Measurements from ENCODE around the gene CNPY1.
"Not testable (repeated sequence)": the region's sequence is repeated elsewhere in the genome, so short reads cannot be mapped to it uniquely, and the experiment has no call there.

The CNPY1 gene

DNA sequence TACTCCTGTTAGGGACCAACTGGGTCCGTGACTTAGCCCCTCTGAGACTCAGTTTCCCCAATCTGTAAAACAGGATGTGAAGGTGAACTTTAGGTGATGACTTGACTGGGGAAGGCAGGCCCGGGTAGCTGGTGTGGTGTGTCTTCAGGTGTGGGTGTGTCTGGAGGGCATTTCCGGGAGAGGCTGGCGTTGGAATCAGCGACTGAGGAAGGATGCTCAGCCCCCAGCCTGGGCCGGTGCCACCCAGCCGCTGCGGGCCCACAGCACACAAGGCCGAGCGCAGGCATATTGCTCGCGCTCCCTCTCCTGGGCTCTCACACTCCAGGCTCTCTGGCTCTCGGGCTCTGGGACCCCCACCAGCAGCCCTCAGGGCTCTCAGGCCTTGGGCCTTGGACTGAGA is 31.7 kb upstream of the CNPY1 start:
- DNase-seq (ENCODE audit: low read depth, low spot score) = no peak

DNA sequence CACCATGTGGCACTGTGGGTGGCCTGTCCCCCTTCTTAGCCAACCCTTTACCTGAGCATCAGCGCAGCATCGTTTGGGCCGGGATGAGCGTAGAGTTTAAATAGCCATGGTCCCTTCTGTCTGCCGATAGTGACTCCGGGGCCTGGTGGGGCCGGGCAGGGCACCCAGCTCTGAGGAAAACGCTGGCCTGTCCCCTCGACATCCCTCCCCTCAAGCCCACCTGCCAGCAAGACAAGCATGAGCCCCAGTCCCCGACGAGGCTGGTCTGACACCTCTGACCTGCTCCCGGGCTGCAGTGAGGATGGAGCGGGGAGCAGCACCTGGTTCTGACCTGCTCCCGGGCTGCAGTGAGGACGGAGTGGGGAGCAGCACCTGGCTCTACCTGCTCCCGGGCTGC is 31.1 kb upstream of the CNPY1 start:
- DNase-seq (ENCODE audit: low read depth, low spot score) = no peak

GRCh38 chr7:155576900-155577508 is 30.6 kb upstream of the CNPY1 start:
- no peak for DNase-seq (ENCODE audit: low read depth, low spot score)

GRCh38 chr7:155576416-155576815 is 30.1 kb upstream of the CNPY1 start:
- no peak for DNase-seq (ENCODE audit: low read depth, low spot score)

GRCh38 chr7:155574556-155575290 is 28.4 kb upstream of the CNPY1 start:
- DNase-seq (ENCODE audit: low read depth, low spot score) = no peak

DNA sequence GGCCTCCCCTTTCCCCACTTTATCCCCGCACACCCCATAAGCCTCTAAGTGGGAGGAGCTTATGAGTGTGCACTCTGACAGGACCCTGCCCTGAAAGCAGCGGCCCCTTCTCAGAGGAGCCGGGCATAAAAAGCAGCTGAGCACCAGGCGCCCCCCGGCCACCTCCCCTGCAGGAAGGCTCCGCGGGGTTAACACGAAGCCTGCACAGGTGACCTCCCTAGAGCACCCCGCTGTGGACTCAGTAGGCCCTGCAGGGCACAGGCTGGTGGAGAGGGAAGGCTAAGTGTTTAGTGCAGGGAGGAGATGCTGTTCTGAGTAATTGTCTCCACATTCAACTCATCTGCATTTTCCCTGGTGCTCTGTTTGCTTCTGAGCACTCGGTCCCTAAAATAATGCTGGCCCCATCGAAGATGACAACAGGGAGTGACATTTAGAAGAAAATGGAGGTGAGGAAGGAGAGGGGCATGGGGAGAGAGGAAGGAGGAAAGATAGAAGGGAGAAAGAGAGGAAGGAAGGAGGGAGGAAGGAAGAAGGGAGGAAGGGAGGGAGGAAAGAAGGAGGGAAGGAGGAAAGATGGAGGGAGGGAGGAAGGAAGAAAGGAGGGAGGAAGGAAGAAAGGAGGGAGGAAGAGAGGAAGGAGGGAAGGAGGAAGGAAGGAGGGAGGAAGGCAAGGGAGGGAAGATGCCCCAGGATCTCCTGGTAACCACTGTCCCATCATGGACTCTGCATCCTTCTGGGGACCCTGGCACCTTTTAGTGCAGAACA is 25.4 kb upstream of the CNPY1 start:
- DNase-seq (ENCODE audit: low read depth, low spot score) = no peak

- DNase-seq (ENCODE audit: low read depth, low spot score) = no peak
Measured at GRCh38 chr7:155570991-155571390, 24.6 kb upstream of the CNPY1 start.

DNA sequence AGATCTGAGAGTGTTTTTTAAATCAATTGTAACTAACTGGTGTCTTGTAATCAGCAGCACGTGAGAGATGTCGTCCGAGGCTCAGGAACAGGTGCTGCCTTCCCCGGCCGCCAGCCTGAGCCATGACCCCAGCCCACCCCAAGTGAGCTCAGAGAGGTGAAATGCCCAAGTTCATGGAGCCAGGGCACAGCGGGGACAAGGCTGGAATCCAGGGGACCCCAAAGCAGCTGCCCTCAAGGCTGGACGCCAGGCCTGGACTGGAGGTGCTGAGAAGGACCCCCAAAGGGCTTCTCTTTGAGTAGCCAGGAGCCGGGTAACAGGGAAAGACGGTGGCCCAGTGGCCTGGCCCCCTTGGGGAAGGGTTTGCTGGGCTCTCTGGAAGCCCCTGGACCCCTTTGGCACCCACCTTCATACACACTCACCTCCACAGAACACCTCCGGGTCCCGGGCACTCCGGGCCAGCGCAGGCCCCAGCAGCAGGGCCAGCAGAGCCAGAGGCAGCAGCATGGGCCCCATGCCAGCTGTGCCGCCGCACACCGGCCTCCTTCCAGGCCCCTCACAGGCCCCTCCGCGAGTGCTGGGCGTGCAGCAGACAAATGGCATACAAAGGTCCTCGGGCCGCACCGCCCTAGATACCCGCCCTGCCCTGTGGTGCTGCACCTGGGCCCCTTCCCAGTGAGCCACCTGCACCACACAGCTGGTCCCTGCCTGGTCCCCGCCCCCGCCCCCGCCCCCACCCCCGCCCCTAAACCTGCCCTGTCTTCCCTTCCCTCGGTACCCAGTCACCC is 24.0 kb upstream of the CNPY1 start:
- no peak for DNase-seq (ENCODE audit: low read depth, low spot score)

- no peak for DNase-seq (ENCODE audit: low read depth, low spot score)
Measured at GRCh38 chr7:155569681-155570080, 23.3 kb upstream of the CNPY1 start.

GRCh38 chr7:155568842-155569494 is 22.6 kb upstream of the CNPY1 start:
- DNase-seq (ENCODE audit: low read depth, low spot score) = no peak

- DNase-seq (ENCODE audit: low read depth, low spot score) = no peak
Measured at GRCh38 chr7:155568333-155568660, 21.9 kb upstream of the CNPY1 start.

DNA sequence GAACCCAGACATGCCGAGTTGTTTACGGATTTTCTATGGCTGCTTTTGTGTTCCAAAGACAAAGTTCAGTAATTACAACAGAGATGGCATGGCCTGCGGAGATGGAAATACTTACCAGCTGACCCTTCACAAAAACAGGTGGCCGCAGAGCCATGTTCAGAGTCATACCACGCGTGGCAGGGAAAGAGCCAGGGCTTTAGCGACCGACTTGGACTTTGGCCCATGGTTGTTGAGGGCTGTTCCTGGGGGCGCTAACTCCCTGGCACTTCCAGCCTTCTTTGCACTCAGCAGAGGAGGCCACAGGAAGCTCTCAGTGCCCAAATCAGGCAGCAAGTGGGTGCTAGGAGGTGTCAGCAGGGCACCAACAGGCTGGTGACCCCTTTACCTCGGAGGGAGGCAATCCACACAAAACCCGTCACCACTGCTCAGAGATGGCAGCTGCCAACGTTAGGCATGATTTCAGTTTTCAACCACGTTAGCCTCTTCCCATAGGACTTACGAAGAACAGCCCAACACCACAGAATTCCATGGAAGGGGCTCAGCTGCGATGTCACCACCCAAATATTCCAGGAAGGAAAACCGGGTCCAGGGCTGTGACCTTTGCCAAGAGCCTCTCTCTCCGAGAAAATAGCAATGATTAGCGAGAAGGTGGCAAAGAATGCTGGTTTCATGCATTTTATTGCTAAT is 21.4 kb upstream of the CNPY1 start:
- DNase-seq (ENCODE audit: low read depth, low spot score) = no peak

- DNase-seq (ENCODE audit: low read depth, low spot score) = no peak
Measured at GRCh38 chr7:155566011-155566836, 19.9 kb upstream of the CNPY1 start.

DNA sequence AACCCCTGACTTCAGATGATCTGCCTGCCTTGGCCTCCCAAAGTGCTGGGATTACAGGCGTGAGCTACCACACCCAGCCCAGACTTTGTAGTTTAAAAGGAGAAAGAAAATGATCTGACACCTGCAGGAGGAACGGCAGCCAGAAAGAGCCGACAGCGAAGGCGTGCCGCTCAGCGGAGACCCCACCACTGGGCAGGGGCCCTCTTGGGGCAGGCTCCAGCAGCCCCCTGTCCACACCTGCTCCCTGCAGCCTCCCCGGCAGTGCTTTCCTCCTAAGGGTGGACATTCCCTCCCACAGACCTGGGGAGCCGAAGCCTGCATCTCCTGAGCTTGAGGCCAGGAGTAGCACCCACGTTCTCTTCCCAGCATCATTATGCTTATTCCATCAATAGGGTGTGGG is 19.2 kb upstream of the CNPY1 start:
- no peak for DNase-seq (ENCODE audit: low read depth, low spot score)

DNA sequence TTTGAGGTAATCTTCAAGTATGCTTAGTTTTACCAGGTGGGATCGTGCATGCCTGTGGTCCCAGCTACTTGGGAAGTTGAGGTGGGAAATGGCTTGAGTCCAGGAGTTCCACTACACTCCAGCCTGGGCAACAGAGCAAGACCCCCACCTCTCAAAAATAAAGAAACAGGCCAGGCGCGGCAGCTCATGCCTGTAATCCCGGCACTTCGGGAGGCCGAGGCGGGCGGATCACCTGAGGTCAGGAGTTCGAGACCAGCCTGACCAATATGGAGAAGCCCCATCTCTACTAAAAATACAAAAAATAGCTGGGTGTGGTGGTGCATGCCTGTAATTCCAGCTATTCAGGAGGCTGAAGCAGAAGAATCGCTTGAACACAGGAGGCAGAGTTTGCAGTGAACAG is 16.6 kb upstream of the CNPY1 start:
- DNase-seq (ENCODE audit: low read depth, low spot score) = not testable (repeated sequence)

DNA sequence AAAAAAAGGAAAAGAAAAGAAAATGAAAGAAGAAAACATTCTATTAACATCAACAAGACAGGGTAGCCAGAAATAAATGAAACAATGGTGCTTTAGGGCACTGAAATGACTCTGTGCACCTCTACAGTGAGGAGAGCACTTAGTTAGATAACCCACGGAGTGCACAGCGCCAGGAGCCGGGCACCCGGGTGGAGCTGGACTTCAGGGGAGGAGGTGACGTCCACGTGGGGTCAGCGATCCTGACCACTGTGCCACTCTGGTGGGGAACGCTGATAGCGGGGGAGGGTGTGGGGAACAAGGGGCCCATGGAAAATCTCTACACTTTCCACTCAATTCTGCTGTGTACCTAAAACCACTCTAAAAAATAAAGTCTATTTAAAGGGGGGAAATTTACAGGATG is 15.7 kb upstream of the CNPY1 start:
- no peak for DNase-seq (ENCODE audit: low read depth, low spot score)

DNA sequence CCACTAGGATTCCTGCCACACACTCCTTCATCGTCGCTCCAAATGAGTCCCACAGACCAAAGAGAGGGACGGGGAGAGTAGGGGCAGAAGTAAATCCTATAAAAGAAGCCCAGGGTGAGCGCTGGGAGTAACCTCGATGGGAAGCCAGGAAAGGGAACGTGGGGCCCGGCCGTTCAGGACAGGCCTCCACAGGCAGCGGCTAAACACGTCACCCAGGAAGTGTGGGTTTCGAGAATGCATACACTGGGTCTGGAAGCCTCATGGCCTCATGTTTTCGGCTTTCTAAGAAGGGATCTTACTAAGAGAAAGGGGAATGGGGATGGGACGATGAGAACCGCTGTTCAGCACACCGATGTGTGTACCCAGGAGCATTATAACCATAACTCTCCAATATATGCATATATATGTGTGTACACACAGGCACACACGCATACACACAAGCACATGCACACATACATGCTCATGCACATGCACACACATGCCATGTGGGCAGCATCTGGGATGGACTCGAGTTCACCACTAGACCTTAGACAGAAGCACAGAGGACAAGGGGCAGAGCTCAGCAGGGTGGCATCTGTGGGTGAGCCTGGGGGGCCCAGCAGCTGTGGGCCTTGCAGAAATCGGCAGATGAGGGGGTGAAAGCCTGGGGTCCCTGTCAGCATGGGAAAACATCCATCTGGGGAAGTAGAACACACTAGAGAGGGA is 14.8 kb upstream of the CNPY1 start:
- no peak for DNase-seq (ENCODE audit: low read depth, low spot score)

DNA sequence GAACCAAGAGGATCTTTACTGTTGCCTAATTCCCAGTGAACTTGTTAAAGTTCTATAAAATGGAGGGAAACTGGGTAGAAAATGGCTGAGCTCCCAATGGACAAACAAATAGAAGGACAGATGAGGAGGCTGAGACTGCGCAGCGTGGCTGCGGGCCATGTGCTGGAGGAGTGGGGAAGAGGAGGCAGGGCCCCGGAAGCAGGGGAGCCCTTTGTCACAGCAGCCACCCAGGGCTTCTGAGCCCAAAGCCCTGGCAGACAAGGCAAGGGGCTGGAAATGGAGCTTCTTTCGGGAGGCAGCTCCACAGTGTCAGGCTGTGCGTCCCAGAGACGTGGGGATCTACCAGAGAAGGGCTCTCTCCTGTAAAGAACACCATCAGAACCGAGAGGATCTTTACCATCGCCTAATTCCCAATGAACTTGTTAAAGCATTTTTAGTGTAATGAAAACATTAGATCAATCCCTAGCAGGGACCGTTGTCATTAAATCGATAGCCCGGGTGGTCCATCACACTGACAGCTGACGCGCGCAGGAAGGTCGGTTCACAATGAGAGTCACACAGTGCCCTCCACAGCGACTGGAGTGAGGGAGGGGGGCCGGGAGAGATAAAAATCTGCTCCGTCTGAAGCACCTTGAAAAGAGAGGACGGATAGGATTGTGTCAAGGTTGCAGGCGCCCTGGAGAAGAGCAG is 14.0 kb upstream of the CNPY1 start:
- DNase-seq (ENCODE audit: low read depth, low spot score) = no peak

DNA sequence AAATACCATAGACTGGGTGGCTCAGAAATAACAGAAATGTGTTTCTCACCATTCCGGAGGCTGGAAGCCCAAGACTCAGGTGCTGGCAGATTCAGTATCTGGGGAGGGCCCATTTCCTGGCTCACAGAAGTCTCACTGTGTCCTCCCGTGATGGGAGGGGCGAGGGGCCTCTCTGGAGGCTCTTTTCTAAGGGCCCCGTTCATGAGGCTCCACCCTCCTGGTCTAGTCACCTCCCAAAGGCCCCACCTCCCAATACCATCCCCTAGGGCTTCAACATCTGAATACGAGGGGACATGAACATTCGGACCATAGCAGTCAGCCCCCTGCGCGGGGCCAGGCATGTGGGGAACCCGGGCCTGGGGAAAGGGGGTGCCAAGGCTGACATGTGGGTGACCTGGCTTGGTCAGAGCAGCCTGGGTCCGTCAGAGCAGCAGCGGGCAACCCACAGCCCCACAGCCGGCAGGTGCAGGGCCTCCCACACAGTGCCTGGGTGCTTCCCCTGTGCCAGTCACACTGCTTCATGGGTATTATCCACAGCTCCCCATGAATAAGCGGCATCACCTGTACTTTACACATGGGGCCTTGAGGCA is 13.3 kb upstream of the CNPY1 start:
- no peak for DNase-seq (ENCODE audit: low read depth, low spot score)
